Endothelial cell (in vitro differentiated cells): ENCODE data around the gene HOXA7. TPM values are rescaled to one million over a fixed set of nuclear protein-coding genes. Genes with fewer than 3 reads are reported as not detected.
A peak's percentile ranks its signal among the peaks of the same experiment; 100 is the strongest.

ENCODE experiments used
- DNase-seq: peaks from one replicate; pipeline ENCODE4 v3.0.0; 2021; ENCODE audit warnings: low spot score
- H3K27ac Mint-ChIP-seq: one replicate; pipeline ENCODE4 v1.8.0; 2021; ENCODE audit warnings: mixed read lengths, inconsistent platforms; ENCODE audit not compliant: unreplicated experiment
- H3K27me3 Mint-ChIP-seq: one replicate; pipeline ENCODE4 v1.8.0; 2021; ENCODE audit warnings: mild to moderate bottlenecking, moderate library complexity, mixed read lengths, inconsistent platforms; ENCODE audit not compliant: unreplicated experiment
- H3K36me3 Mint-ChIP-seq: one replicate; pipeline ENCODE4 v1.8.0; 2021; ENCODE audit warnings: mild to moderate bottlenecking, low read depth, mixed read lengths, inconsistent platforms; ENCODE audit not compliant: unreplicated experiment
- H3K4me1 Mint-ChIP-seq: one replicate; pipeline ENCODE4 v1.8.0; 2021; ENCODE audit warnings: mild to moderate bottlenecking, mixed read lengths, inconsistent platforms; ENCODE audit not compliant: unreplicated experiment
- H3K4me3 Mint-ChIP-seq: one replicate; pipeline ENCODE4 v1.8.0; 2021; ENCODE audit warnings: mild to moderate bottlenecking, mixed read lengths, inconsistent platforms; ENCODE audit not compliant: unreplicated experiment
- H3K9me3 Mint-ChIP-seq: one replicate; pipeline ENCODE4 v1.8.0; 2021; ENCODE audit warnings: mixed read lengths, inconsistent platforms; ENCODE audit not compliant: unreplicated experiment
- total RNA-seq: library from RNA; stranded (reverse); fragmentation: NEBNext Ultra II Directional; extraction: Animal tissue kit (Norgen Biotek cat#: 25700); gene quantifications from one replicate; pipeline ENCODE4 v1.2.1, GENCODE V29; 2021; ENCODE audit not compliant: unreplicated experiment
- TF ChIP-seq, protein P1 (sequence below): fragments of 200-600 bp; sonication (generic); IDR thresholded peaks from one replicate; pipeline ENCODE4 v1.5.0; 2021; ENCODE audit warnings: antibody characterized with exemption; ENCODE audit not compliant: unreplicated experiment

HOXA7 gene
- total RNA-seq, 1 donor from 2014 or later, result not detected

- Mint-ChIP-seq H3K36me3 (peaks cover 8% of the 10 kb centered on the region), H3K4me1 (peaks cover 25% of the 10 kb centered on the region), H3K27me3 (peaks cover 39% of the 10 kb centered on the region), H3K4me3 (peak overlapping the region; percentile 91), H3K27ac (no peak overlapping the region), H3K9me3 (no peaks in the 10 kb centered on the region)
- TF ChIP-seq, protein P1, sequence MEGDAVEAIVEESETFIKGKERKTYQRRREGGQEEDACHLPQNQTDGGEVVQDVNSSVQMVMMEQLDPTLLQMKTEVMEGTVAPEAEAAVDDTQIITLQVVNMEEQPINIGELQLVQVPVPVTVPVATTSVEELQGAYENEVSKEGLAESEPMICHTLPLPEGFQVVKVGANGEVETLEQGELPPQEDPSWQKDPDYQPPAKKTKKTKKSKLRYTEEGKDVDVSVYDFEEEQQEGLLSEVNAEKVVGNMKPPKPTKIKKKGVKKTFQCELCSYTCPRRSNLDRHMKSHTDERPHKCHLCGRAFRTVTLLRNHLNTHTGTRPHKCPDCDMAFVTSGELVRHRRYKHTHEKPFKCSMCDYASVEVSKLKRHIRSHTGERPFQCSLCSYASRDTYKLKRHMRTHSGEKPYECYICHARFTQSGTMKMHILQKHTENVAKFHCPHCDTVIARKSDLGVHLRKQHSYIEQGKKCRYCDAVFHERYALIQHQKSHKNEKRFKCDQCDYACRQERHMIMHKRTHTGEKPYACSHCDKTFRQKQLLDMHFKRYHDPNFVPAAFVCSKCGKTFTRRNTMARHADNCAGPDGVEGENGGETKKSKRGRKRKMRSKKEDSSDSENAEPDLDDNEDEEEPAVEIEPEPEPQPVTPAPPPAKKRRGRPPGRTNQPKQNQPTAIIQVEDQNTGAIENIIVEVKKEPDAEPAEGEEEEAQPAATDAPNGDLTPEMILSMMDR, result no peak
- no peak for DNase-seq
Measured at GRCh38 chr7:27142580-27143022, 13.9 kb downstream of the HOXA7 start.

DNA sequence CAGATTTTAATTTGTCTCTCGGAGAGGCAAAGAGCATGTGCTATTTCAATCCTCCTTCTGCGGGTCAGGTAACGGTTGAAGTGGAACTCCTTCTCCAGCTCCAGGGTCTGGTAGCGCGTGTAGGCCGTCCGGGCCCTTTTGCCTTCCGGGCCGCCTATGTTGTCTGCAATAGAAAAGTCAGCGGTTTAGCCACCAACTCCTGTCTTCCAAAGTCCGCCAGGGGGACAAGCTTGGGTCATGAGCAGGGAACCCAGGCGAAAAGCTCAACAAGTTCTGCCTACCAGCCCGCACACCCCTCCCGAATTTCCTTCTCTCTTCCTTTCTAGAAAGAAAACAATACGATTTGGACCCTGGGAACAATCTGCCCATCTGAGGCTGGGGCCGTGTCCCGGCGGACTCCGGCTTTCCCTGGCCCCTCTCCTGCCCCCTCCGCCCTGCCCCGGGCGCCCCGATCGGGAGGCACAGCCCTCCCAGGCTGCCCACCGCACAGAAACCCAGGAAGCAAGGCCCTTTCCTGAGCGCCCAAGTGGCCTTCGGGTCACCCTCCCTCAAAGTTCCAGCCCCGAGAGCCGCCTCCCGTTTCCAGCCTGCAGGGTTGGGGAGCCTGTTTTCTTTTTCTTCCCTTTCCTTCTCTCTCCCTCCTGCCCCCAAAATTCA, 14.4 kb downstream of the HOXA7 start:
- TF ChIP-seq, protein P1, result no peak
- peak overlapping the region; percentile 91 for H3K4me3 Mint-ChIP-seq
- peaks cover 35% of the 10 kb centered on the region for H3K27me3 Mint-ChIP-seq
- peaks cover 23% of the 10 kb centered on the region for H3K4me1 Mint-ChIP-seq
- H3K36me3 Mint-ChIP-seq, result peaks cover 8% of the 10 kb centered on the region
- H3K27ac Mint-ChIP-seq, result no peak overlapping the region
- peak; percentile 43 for DNase-seq
- no peaks in the 10 kb centered on the region for H3K9me3 Mint-ChIP-seq

- Mint-ChIP-seq H3K27me3 (peaks cover 30% of the 10 kb centered on the region), H3K27ac (no peak overlapping the region), H3K36me3 (peaks cover 8% of the 10 kb centered on the region)
Measured at GRCh38 chr7:27141137-27141922, 15.1 kb downstream of the HOXA7 start.

GRCh38 chr7:27140126-27140857, 16.2 kb downstream of the HOXA7 start:
- H3K27ac Mint-ChIP-seq, result no peak overlapping the region
- peaks cover 4% of the 10 kb centered on the region for H3K36me3 Mint-ChIP-seq
- TF ChIP-seq, protein P1, result no peak
- H3K27me3 Mint-ChIP-seq, result peaks cover 26% of the 10 kb centered on the region
- H3K4me1 Mint-ChIP-seq, result peaks cover 31% of the 10 kb centered on the region
- DNase-seq, result no peak
- H3K4me3 Mint-ChIP-seq, result no peak overlapping the region
- H3K9me3 Mint-ChIP-seq, result no peaks in the 10 kb centered on the region

More at GRCh38 chr7:27141137-27141922, 15.1 kb downstream of the HOXA7 start:
- no peaks in the 10 kb centered on the region for H3K9me3 Mint-ChIP-seq
- peak overlapping the region; percentile 72 for H3K4me3 Mint-ChIP-seq
- peaks cover 29% of the 10 kb centered on the region for H3K4me1 Mint-ChIP-seq
- TF ChIP-seq, protein P1, result no peak
- DNase-seq, result no peak
